ENCODE measurements around the gene DMD.

The DMD gene

GRCh38 chrX:31178064-31178768 lies 2033.1 kb downstream of the DMD start:
- DNase-seq (ENCODE audit: low read depth): no peak

DNA sequence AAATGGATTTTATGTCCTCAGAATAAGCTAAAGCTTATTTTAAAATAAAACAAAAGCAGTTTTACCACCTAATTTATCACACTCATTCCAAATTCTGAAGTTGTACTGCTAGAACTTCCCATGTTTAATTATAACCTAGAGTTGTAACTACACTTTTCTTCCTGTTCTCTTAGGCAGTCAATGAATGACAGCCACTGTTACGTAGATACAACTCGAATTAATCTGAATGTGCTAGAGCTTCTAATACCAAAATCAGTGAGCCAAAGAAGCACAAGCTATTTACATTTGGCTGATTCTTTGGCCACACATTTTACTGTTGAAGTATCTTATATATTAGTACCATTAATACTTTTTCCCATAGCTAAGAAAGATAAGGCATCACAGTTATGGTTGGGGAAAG lies 2040.6 kb downstream of the DMD start:
- no peak for DNase-seq (ENCODE audit: low read depth)

GRCh38 chrX:31168551-31168950 lies 2042.8 kb downstream of the DMD start:
- DNase-seq (ENCODE audit: low read depth): no peak

GRCh38 chrX:31166832-31167231 lies 2044.5 kb downstream of the DMD start:
- no peak for DNase-seq (ENCODE audit: low read depth)

GRCh38 chrX:31166416-31166815 lies 2044.9 kb downstream of the DMD start:
- no peak for DNase-seq (ENCODE audit: low read depth)

DNA sequence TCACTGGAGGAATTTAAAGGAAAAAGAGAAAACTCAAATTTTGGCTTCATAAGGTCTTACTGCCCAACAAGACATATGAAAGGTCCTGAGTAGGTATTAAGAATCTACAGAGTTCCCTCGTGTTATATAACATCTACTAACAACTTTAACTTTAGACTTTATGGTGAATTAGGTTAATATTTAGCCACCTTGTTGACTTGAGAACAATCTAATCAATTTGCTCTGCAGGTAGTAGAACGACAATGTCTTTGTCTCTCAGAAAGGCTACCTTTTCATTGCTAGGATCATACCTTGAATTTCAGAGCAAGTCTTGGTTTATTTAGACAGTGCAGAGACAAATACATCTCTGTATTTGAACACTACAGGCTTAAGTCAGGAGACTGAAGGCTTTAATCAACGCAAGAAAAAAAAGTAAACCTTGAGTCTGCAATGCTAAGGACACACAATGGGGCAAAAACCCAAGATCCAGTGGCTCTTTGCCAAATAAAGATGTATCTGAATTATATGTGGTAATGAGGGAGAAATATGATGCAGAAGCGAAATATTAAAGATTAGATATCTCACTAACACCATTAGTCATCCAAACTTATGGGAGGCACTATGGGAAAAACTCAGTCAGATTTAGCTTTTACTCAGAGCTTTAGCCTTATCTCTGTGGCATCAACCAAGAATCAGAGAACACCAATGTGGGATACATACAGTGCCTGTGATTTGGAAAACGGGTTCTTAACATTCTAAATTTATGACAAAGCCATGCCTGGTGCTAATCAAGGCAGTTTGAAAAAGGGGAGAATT lies 2045.9 kb downstream of the DMD start:
- DNase-seq (ENCODE audit: low read depth): peak; percentile 27

DNA sequence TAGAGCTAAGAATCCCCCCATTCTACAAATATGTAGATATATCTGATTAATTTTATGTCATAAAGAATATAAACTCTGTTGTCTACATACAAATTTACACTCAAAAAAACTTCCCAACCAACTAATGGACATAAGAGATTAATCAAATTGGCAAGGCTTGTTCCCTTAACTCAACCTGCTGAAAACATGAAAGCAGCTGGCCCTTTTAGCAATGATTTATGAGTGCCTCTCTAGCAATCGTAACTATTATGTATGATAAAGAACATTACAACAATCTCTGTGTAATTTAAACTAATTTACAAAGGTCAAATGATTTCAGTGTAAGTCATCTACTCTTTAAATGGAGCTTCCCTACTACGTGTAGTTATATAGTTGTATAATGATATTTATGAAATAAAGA lies 2056.4 kb downstream of the DMD start:
- no peak for DNase-seq (ENCODE audit: low read depth)

DNA sequence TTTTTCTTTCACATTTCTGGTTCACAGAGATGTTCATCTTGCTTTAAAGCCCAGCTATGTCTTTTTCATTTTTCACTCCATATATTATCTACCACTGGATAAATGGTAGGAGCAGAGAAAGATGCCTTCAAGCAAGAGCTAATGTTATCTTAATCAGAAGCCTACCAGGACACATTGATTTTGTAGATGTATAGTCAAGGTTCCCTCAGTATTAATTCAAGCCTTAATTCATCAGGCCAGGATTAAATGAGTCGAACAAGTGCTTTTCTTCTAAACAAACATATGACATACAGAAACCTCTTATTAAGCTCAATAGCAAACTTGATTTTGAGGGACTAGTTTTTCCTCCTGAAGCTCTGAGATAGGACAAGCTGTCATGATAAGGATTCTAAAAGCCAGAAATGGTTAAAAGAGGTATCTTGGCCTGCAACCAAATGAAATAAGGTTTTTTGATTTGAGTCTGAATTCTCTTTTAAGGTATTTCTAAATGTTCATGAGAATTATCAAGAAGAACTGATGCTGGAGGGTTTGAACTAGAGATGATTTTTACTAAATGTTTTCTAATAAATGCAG lies 2057.8 kb downstream of the DMD start:
- no peak for DNase-seq (ENCODE audit: low read depth)

DNA sequence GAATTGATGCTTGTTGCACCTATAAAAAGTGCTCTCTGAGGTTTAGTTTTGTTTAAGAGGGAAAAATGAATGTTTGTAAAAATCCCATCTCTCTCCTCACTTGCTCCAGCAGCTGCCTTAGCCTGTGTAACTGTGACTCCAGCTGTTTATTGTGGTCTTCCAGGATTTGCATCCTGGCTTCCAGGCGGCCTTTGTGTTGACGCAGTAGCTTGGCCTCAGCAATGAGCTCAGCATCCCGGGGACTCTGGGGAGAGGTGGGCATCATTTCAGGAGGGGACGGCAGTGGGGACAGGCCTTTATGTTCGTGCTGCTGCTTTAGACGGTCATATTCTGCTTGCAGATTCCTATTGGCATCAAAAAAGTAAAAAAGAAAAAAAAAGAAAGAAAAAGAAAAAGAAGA lies 2064.2 kb downstream of the DMD start:
- no peak for DNase-seq (ENCODE audit: low read depth)

DNA sequence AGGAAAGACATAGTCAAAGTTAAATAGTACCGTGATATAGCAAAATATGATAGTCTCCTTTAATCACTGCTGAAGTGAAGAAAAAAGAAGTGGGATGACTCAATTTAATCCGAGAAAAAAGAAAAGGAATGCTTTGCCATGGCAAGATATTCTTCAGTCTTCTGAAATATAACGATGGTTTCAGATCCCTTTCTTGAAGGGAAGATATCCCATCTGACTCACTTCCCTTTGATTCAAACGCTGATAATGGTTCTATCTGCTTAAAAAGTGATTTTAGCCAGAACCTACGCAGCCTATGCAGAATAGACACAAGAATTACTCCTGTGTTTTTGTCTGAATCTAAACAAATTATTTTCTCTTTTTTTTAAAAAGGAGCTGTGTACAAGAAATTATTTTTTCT lies 2071.4 kb downstream of the DMD start:
- DNase-seq (ENCODE audit: low read depth): no peak

DNA sequence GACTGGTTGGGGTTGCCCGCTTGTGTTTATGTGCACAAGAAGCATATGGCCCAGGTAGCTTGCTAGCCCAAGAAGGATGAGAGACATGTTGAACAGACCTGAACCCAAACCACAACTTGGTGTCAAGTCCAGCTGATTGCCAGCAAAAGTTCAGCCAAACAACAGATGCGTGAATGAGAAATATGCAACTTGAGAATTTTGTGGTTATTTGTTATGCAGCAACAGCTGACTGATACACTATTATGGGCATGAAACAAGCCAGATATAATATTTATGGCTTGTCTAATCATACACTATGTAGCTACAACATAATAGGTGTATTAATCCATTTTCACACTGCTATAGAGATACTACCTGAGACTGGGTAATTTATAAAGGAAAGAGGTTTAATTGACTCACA lies 2073.2 kb downstream of the DMD start:
- no peak for DNase-seq (ENCODE audit: low read depth)

DNA sequence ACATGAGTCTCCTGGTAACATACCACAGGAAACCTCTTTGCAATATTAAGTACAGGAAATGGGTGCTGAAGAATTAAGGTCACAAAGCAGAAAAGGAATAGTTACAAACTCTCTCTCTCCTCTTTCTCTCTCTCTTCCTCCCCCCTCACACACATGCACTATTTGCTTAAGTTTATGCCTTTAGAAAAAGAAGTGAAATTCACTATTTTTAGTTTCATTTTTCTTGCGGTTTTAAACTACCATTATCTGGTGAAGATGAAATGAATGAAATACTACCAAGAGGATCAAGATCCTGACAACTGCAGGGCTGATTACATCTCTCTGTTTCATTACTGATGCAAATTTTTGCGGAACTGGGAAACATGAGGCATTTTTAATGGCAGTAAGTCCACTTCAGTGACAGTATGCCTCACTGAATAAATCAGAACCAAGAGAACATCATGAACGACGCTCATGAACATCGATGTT lies 2075.2 kb downstream of the DMD start:
- DNase-seq (ENCODE audit: low read depth): no peak

- DNase-seq (ENCODE audit: low read depth): no peak
Measured at GRCh38 chrX:31132821-31133241, 2078.5 kb downstream of the DMD start.

- DNase-seq (ENCODE audit: low read depth): no peak
Measured at GRCh38 chrX:31130457-31131220, 2080.7 kb downstream of the DMD start.

GRCh38 chrX:31128855-31129254 lies 2082.5 kb downstream of the DMD start:
- DNase-seq (ENCODE audit: low read depth): no peak

DNA sequence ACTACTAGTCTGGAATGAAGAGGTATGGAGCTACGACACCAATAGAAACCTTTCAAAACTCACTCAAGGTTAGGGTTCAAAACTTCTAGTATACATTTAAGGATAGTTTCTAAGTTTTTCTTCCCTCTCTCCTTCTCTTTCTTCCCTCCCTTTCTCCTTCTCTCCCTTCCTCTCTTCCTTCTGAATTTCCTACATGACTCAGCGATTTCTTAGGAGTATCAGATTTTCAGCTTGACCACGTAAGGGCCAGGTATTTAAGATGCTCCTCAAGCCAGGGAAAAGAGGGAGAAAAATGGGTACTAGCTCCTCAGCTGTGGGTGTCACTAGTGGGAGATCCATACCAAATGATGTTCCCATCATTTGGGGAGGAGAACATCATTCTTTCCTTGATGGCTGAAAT lies 2083.6 kb downstream of the DMD start:
- no peak for DNase-seq (ENCODE audit: low read depth)

GRCh38 chrX:31126205-31126604 lies 2085.1 kb downstream of the DMD start:
- DNase-seq (ENCODE audit: low read depth): no peak

- no peak for DNase-seq (ENCODE audit: low read depth)
Measured at GRCh38 chrX:31124536-31124935, 2086.8 kb downstream of the DMD start.

GRCh38 chrX:31123335-31123734 lies 2088.0 kb downstream of the DMD start:
- DNase-seq (ENCODE audit: low read depth): no peak

DNA sequence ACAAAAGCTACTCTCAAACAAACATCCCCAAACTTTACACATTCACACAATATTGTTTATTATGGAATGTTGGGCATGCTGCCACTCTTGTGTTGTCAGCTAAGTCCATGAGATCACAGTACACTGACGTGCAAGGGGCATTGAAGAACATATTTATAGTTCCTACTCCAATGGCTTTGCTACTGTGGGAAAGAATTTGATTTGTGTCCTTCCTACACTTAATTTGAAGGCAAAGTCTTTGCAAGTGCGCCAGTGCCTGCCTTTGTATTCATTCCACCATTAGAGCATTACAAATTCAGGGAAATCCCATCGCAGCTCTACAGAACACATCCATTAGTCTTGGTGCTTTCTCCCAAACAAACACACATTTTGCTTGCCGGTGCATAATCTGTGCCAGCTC lies 2094.1 kb downstream of the DMD start:
- DNase-seq (ENCODE audit: low read depth): no peak

DNA sequence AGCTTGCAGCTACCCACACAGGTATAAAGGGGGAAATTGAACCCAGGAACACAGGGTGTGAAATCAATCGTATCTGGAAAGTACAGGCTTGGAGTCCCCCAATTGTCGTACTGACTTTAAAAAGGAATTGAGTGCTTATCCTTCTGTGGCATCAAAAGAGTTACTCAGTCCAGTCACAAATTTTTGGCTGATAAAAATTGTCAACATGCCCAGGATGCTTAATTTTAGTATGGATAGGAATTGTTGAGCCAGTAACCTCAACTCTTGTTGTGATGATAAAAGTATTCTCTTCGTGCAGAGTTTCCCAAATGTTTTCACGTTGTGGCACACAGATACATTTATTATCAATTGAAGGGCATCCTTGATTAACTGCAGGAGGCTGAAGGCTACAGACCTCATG lies 2096.0 kb downstream of the DMD start:
- DNase-seq (ENCODE audit: low read depth): no peak

GRCh38 chrX:31114858-31115257 lies 2096.5 kb downstream of the DMD start:
- DNase-seq (ENCODE audit: low read depth): no peak

All from non-pigmented ciliary epithelial cell (primary cell).